Measurements from ENCODE around the gene PAX8.

Gene PAX8

DNA sequence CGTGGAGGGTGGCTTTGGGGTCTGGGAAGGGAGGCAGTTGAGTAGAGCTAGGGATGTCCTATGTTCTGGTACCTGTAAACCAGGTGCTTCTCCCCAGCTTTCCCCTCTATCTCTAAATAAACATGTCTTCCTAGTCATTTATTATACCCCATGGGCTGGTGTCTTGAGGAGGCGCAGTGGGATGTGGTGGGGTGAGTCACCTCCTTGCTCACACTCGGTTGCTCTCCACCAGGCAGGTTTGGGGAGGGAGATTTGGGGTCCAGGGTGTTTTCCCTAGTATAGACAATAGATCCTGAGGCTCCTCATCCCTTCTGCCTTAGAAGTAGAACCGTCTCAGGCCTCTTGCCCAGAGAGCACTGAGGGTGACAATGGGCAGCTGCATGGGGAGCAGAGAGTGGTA lies 99.8 kb downstream of the PAX8 start:
- DNase-seq (ENCODE audit: low read depth, low spot score): no peak
- no peak overlapping the region for H3K4me3 ChIP-seq (ENCODE audit: low read length)

DNA sequence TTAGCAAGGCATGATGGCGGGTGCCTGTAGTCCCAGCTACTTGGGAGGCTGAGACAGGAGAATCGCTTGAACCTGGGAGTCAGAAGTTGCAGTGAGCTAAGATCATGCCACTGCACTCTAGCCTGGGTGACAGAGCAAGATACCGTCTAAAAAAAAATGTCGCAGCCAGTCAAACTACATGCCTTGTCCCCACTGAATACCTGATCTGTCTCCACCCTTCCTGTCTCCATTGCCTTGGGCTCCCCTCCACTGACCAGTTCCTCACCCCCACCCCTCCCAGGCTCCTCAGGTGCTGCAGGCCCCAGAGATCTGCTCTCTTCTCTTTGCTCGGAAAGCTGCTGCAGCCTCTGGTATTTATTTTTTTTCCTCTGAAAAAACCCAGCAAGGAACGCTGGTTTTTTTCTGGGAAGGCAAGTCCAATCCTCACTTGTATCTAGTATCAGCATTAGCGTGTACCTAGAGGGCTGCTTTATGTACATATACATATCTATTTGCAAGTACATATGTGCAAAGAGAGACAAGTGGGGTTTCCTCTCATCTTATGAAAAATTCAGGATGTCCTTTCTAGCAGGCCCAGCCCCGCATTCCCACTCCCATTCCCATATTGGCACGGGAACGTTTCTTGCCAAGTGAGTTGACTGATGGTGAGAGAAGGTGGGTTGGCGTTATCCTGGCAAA lies 100.5 kb downstream of the PAX8 start:
- H3K4me3 ChIP-seq (ENCODE audit: low read length): no peak overlapping the region
- no peak for DNase-seq (ENCODE audit: low read depth, low spot score)

- no peak overlapping the region for H3K4me3 ChIP-seq (ENCODE audit: low read length)
- no peak for DNase-seq (ENCODE audit: low read depth, low spot score)
Observed at GRCh38 chr2:113176696-113177355, 101.9 kb downstream of the PAX8 start.

GRCh38 chr2:113175736-113176695 lies 102.7 kb downstream of the PAX8 start:
- no peak for DNase-seq (ENCODE audit: low read depth, low spot score)
- H3K4me3 ChIP-seq (ENCODE audit: low read length): peak overlapping the region; percentile 94

- H3K4me3 ChIP-seq (ENCODE audit: low read length): peak overlapping the region; percentile 94
- DNase-seq (ENCODE audit: low read depth, low spot score): peak; percentile 87
Observed at GRCh38 chr2:113175042-113175628, 103.6 kb downstream of the PAX8 start.

GRCh38 chr2:113174376-113174750 lies 104.4 kb downstream of the PAX8 start:
- H3K4me3 ChIP-seq (ENCODE audit: low read length): peak overlapping the region; percentile 94
- DNase-seq (ENCODE audit: low read depth, low spot score): peak; percentile 56

DNA sequence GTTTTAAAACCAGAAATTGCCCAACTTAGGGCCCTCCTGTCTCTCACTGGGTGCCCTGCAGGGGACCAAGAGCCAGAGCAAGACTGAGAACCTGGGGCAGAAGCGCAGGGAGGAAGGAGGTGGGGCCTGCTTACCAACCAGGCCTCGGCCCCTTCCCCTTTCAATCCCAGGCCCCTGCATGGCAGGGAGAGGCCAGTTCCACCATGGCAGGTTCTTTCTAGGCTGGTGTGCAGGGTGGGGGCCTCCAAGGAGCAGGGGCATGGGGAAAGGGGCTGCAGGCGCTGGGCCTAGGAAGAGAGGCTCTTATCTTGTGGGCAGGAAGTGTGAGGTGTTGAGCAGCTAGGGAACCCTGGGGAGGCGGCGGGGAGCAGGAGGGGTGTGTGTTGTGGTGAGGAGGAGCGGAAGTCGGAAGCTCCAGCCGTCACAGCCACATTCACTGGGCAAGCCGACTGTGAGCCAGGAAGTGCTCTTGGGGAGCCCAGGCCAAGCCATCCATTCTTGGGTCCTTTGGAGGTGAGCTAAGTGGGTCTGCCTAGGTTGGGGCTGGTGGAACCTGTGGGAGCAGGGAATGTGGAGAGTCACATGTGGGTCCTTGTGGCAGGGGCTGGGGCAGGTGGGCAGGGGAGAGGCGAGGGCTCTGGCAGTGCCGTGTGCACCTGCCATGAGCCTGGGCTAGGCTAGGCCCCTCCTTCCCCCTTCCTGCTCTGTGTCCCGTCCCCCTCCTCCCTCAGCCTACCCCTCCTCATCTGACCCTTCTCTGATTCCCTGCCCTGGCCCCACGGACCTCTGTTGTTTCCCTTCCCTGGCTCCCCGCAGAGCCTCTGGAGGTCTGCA lies 105.0 kb downstream of the PAX8 start, which contains the start of gene PSD4:
Gene PSD4 (plus strand): TSS at position 430 of the 834 bp plus-strand sequence. CDS start 8,486 bp downstream, outside the sequence.
- peak; percentile 96 for DNase-seq (ENCODE audit: low read depth, low spot score)
- H3K4me3 ChIP-seq (ENCODE audit: low read length): peak within 1 kb of the TSS; percentile 94

- H3K4me3 ChIP-seq (ENCODE audit: low read length): peak overlapping the region; percentile 94
- no peak for DNase-seq (ENCODE audit: low read depth, low spot score)
Observed at GRCh38 chr2:113172721-113173541, 105.8 kb downstream of the PAX8 start.

- no peak overlapping the region for H3K4me3 ChIP-seq (ENCODE audit: low read length)
- DNase-seq (ENCODE audit: low read depth, low spot score): no peak
Observed at GRCh38 chr2:113171334-113172075, 107.2 kb downstream of the PAX8 start.

DNA sequence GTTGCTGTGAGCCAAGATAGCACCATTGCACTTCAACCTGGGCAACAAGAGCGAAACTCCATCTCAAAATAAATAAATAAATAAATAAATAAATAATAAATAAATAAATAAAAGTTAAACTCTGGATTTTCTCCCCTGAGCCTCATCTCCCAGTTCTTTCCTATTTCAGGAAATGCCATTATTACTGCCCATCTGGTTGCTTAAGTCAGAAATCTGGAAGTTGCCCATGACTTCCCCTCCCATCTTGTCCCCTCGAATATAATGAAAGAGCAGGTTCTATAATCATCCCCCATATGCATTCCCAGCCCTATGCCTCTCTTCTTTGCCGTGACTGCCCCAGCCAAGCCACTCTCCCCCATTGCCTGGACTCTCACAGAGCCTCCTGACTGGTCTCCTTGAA lies 109.1 kb downstream of the PAX8 start:
- DNase-seq (ENCODE audit: low read depth, low spot score): no peak
- H3K4me3 ChIP-seq (ENCODE audit: low read length): no peak overlapping the region

- H3K4me3 ChIP-seq (ENCODE audit: low read length): no peak overlapping the region
- peak; percentile 57 for DNase-seq (ENCODE audit: low read depth, low spot score)
Observed at GRCh38 chr2:113169002-113169530, 109.7 kb downstream of the PAX8 start.

- no peak overlapping the region for H3K4me3 ChIP-seq (ENCODE audit: low read length)
- DNase-seq (ENCODE audit: low read depth, low spot score): no peak
Observed at GRCh38 chr2:113167962-113168340, 110.8 kb downstream of the PAX8 start.

- DNase-seq (ENCODE audit: low read depth, low spot score): no peak
- H3K4me3 ChIP-seq (ENCODE audit: low read length): no peak overlapping the region
Observed at GRCh38 chr2:113167115-113167932, 111.4 kb downstream of the PAX8 start.

DNA sequence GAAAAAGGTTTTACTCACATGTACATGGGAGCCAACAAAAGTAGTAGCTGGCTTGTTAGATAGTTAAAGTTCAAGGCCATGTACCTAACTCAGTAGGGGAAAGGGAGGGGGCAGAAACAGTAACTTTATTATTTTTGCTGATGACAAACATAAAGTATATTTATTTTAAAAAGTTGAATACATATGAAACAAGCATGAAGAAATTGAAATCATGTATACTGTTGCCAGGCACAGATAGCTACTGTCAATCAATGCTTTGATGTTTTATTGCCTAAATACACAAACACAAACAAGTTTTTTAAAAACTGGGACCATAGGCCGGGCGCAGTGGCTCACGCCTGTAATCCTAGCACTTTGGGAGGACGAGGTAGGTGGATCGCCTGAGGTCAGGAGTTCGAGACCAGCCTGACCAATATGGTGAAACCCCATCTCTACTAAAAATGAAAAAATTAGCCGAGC lies 112.5 kb downstream of the PAX8 start:
- no peak for DNase-seq (ENCODE audit: low read depth, low spot score)
- H3K4me3 ChIP-seq (ENCODE audit: low read length): no peak overlapping the region

Measured in Jurkat, Clone E6-1 (cell line).